Right atrium auricular region (tissue), 2 donors: ENCODE results near the gene SLC7A6. TPM values are rescaled to one million over a fixed set of nuclear protein-coding genes. Genes with fewer than 3 reads are reported as not detected.
A peak's percentile ranks its signal among the peaks of the same experiment; 100 is the strongest.

Experiments used
- DNase-seq: peaks from one replicate; pipeline ENCODE4 v3.0.0-alpha.2; 2019; ENCODE audit warnings: low spot score
- H3K27ac ChIP-seq, 2 donors: fragments of 200-600 bp; sonication (generic); 1 replicate in 1 of 2; 2 replicates in 1 of 2; pipeline ENCODE4 v1.5.1; 2016 to 2019
- H3K27me3 ChIP-seq, 2 donors: fragments of 200-600 bp; sonication (generic); one replicate each; pipeline versions ENCODE4 v1.5.1 to v1.6.0; 2017 to 2019
- H3K36me3 ChIP-seq: fragments of 200-600 bp; sonication (generic); one replicate; pipeline ENCODE4 v1.5.1; 2016
- H3K4me1 ChIP-seq, 2 donors: fragments of 200-600 bp; sonication (generic); one replicate each; pipeline versions ENCODE4 v1.5.1 to v1.6.0; 2017 to 2019
- H3K4me3 ChIP-seq, 2 donors: fragments of 200-600 bp; sonication (generic); 1 replicate in 1 of 2; 2 replicates in 1 of 2; pipeline ENCODE4 v1.5.1; 2017 to 2019; ENCODE audit warnings: mild to moderate bottlenecking in 1 of 2, moderate library complexity in 1 of 2
- H3K9me3 ChIP-seq, 2 donors: fragments of 200-600 bp; sonication (generic); one replicate each; pipeline ENCODE4 v1.5.1; 2019
- CTCF ChIP-seq, 2 donors: fragments of 200-600 bp; sonication (generic); IDR thresholded peaks; one replicate each; pipeline ENCODE4 v1.5.1; 2019; ENCODE audit warnings: antibody characterized with exemption in 2 of 2
- total RNA-seq, 2 donors: library from RNA; depleted of rRNA; stranded (reverse); fragments of >200 nt; gene quantifications; one replicate each; pipeline ENCODE4 v1.1.0, GENCODE V29; 2016

SLC7A6 gene
- total RNA-seq, 2 donors from 2014 or later, result 28.9 to 51.0 TPM

- DNase-seq, result no peak
- no peak overlapping the region for H3K4me3 ChIP-seq
- TF ChIP-seq CTCF (IDR thresholded peaks at IDR 0.05), result no peak
- peak overlapping the region; percentile 75 to 80 for H3K27ac ChIP-seq
- no peaks in the 10 kb centered on the region for H3K27me3 ChIP-seq
- H3K4me1 ChIP-seq, result peaks cover 0 to 26% of the 10 kb centered on the region in 2 donors
- peaks cover 41% of the 10 kb centered on the region for H3K36me3 ChIP-seq
- no peaks in the 10 kb centered on the region for H3K9me3 ChIP-seq
Observed at GRCh38 chr16:68259007-68259825, 5.1 kb upstream of the SLC7A6 start.

GRCh38 chr16:68263559-68264127 lies 683 bp upstream of the SLC7A6 start:
- Histone ChIP-seq H3K9me3 (no peaks in the 10 kb centered on the region), H3K27ac (peak overlapping the region; percentile 96 to 100), H3K4me1 (peaks cover 0 to 46% of the 10 kb centered on the region in 2 donors), H3K4me3 (peak overlapping the region; percentile 86 to 95), H3K36me3 (peaks cover 20% of the 10 kb centered on the region), H3K27me3 (no peaks in the 10 kb centered on the region)
- no peak for DNase-seq
- TF ChIP-seq CTCF (IDR thresholded peaks at IDR 0.05), result no peak

- peaks cover 0 to 63% of the 10 kb centered on the region in 2 donors for H3K4me1 ChIP-seq
- H3K4me3 ChIP-seq, result peak overlapping the region; percentile 86 to 95
- peak; percentile 86 for DNase-seq
- H3K36me3 ChIP-seq, result peaks cover 7% of the 10 kb centered on the region
- TF ChIP-seq CTCF (IDR thresholded peaks at IDR 0.05), result no peak
- H3K9me3 ChIP-seq, result no peaks in the 10 kb centered on the region
- no peaks in the 10 kb centered on the region for H3K27me3 ChIP-seq
- H3K27ac ChIP-seq, result peak overlapping the region; percentile 96 to 100
Observed at GRCh38 chr16:68265078-68265920, 973 bp downstream of the SLC7A6 start.

- Histone ChIP-seq H3K4me3 (no peak overlapping the region), H3K36me3 (peaks cover 10% of the 10 kb centered on the region), H3K27ac (peak overlapping the region; percentile 96 to 100), H3K9me3 (no peaks in the 10 kb centered on the region), H3K4me1 (peaks cover 0 to 78% of the 10 kb centered on the region in 2 donors), H3K27me3 (no peaks in the 10 kb centered on the region)
- TF ChIP-seq CTCF (IDR thresholded peaks at IDR 0.05), result no peak
- no peak for DNase-seq
Observed at GRCh38 chr16:68267612-68268405, 3.5 kb downstream of the SLC7A6 start.

- Histone ChIP-seq H3K27me3 (no peaks in the 10 kb centered on the region), H3K4me3 (no peak overlapping the region), H3K36me3 (peaks cover 20% of the 10 kb centered on the region), H3K9me3 (no peaks in the 10 kb centered on the region), H3K27ac (peak overlapping the region in 1 of 2 donors; percentile 42), H3K4me1 (peaks cover 0 to 81% of the 10 kb centered on the region in 2 donors)
- DNase-seq, result no peak
- TF ChIP-seq CTCF (IDR thresholded peaks at IDR 0.05), result no peak
Observed at GRCh38 chr16:68269793-68270192, 5.5 kb downstream of the SLC7A6 start.
